ENCODE measurements around the gene ZBED2.
"Not testable (repeated sequence)": the region's sequence is repeated elsewhere in the genome, so short reads cannot be mapped to it uniquely, and the experiment has no call there.

Gene ZBED2

DNA sequence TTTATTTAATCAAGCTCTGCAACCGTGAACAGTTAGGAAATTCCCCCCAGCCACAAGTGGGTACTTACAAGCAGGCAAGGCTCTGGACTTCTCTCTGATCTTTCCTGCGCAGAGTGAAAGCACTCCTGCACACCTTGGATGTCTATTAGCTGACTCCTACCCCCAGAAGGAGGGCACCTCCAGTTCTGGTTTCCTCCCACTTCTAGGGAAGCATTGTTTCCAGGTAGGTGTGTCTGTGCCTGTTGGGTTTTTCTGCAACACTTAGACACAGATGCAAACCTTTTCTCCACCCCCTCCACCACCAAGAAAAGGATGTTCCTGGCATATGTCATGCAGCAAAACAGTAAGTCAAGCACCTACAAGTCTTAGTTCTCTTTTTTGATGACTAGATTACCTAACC is at the start of gene ZBED2:
Gene ZBED2 (minus strand): TSS at position 115 of the 400 bp plus-strand sequence. CDS start 1,145 bp downstream, outside the sequence.
- Mint-ChIP-seq H3K9me3 (no peaks in the 10 kb centered on the region), H3K4me3 (peak within 1 kb of the TSS; percentile 89), H3K4me1 (peaks cover 41% of the 10 kb centered on the region), H3K27ac (peak within 1 kb of the TSS; percentile 99), H3K36me3 (peaks cover 94% of the 10 kb centered on the region)
- ATAC-seq (peak; percentile 77), DNase-seq (ENCODE audit: low spot score in 2 of 2) (peak in 1 of 2 donors; percentile 83)

DNA sequence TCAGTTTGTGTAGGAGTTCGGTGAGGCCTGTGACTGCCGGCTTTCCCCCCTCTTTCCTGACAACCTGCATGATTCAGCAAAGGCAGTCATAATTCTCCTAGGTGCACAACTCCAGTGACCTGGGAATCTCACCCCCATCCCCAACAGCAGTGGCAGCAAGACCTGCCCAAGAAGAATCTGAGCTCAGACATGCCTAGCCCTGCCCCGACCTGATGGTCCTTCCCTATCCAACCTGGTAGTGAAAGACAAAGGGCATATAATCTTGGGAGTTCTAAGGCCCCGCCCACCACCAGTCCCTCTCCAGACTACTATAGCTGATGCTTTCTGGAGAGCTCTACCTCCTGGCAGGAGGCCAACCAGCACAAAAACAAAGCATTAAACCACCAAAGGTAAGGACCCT is 44.2 kb upstream of the ZBED2 start:
- Mint-ChIP-seq H3K36me3 (peaks cover 53% of the 10 kb centered on the region), H3K27ac (peak overlapping the region; percentile 27), H3K9me3 (peaks cover 13% of the 10 kb centered on the region), H3K4me3 (no peak overlapping the region), H3K4me1 (no peaks in the 10 kb centered on the region)
- DNase-seq (ENCODE audit: low spot score in 2 of 2) = no peak
- ATAC-seq = no peak

- ATAC-seq (no peak), DNase-seq (ENCODE audit: low spot score in 2 of 2) (no peak)
- H3K27ac Mint-ChIP-seq = no peak overlapping the region
- no peak overlapping the region for H3K4me3 Mint-ChIP-seq
- H3K36me3 Mint-ChIP-seq = peaks cover 47% of the 10 kb centered on the region
- no peaks in the 10 kb centered on the region for H3K4me1 Mint-ChIP-seq
- H3K9me3 Mint-ChIP-seq = peaks cover 3% of the 10 kb centered on the region
Observed at GRCh38 chr3:111636366-111636885, 41.3 kb upstream of the ZBED2 start.

GRCh38 chr3:111635403-111635802 is 40.3 kb upstream of the ZBED2 start:
- Mint-ChIP-seq H3K4me3 (no peak overlapping the region), H3K9me3 (no peaks in the 10 kb centered on the region), H3K4me1 (no peaks in the 10 kb centered on the region), H3K27ac (no peak overlapping the region), H3K36me3 (peaks cover 45% of the 10 kb centered on the region)
- ATAC-seq (no peak), DNase-seq (ENCODE audit: low spot score in 2 of 2) (no peak)

GRCh38 chr3:111630638-111631037 is 35.5 kb upstream of the ZBED2 start:
- not testable (repeated sequence) for H3K9me3 Mint-ChIP-seq; H3K27ac Mint-ChIP-seq; H3K4me3 Mint-ChIP-seq; ATAC-seq; DNase-seq (ENCODE audit: low spot score in 2 of 2)
- Mint-ChIP-seq H3K4me1 (peaks cover 22% of the 10 kb centered on the region), H3K36me3 (peaks cover 41% of the 10 kb centered on the region)

DNA sequence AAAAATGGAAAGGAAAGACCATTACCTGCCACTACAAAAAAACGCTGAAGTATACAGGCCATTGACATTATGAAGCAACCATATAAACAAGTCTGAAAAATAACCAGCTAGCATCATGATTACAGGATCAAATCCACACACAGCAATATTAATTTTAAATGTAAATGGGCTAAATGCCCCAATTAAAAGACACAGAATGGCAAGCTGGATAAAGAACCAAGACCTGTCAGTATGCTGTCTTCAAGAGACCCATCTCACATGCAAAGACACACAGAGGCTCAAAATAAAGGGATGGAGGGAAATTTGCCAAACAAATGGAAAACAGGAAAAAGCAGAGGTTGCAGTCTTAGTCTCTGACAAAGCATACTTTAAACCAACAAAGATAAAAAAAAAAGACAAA is 33.9 kb upstream of the ZBED2 start:
- H3K9me3 Mint-ChIP-seq; DNase-seq (ENCODE audit: low spot score in 2 of 2); ATAC-seq; H3K4me3 Mint-ChIP-seq: not testable (repeated sequence)
- Mint-ChIP-seq H3K4me1 (peaks cover 31% of the 10 kb centered on the region), H3K36me3 (peaks cover 52% of the 10 kb centered on the region), H3K27ac (peak overlapping the region; percentile 11)

DNA sequence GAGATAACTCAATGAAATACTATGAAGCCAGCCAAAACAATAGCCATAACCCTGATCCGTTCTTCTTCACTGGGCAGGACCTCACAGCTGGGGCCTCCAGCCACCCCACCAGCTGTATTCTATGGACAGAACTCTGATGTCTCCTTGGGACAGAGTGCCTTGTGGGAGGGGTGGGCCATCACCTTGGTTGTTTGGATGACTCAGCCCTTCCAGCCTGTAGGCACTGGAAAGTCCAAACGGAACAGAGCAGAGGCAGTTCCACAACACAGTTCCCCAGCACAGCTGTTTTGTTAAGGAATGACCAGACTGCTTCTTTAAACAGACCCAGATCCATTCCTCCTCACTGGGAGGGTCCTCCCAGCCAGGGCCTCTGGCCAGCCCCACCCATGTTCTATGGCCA is 31.9 kb upstream of the ZBED2 start:
- peaks cover 70% of the 10 kb centered on the region for H3K36me3 Mint-ChIP-seq
- H3K4me3 Mint-ChIP-seq = no peak overlapping the region
- ATAC-seq (no peak), DNase-seq (ENCODE audit: low spot score in 2 of 2) (no peak)
- H3K4me1 Mint-ChIP-seq = peaks cover 31% of the 10 kb centered on the region
- H3K27ac Mint-ChIP-seq = peak overlapping the region; percentile 15
- H3K9me3 Mint-ChIP-seq = peaks cover 5% of the 10 kb centered on the region

DNA sequence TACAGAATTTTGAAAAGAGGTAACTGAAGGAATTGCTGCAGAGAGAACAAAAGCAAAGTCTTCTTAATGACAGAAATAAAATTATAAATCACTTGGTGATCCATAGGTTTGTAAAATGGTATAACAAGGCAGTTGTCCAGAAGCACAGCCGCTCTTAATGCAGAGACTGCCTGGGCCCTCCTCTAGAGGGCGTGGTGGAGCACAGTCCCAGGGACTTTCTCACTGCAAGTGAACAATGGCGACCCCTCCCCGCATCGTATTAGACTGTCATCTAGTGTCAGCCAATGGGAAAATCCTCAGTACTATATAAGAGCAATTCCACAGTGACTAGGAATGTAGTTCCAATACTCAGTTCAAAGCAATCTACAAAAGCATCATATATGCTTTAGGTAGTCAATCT is 26.4 kb upstream of the ZBED2 start:
- ATAC-seq (no peak), DNase-seq (ENCODE audit: low spot score in 2 of 2) (no peak)
- peaks cover 44% of the 10 kb centered on the region for H3K4me1 Mint-ChIP-seq
- peaks cover 61% of the 10 kb centered on the region for H3K36me3 Mint-ChIP-seq
- no peaks in the 10 kb centered on the region for H3K9me3 Mint-ChIP-seq
- H3K27ac Mint-ChIP-seq = peak overlapping the region; percentile 4
- H3K4me3 Mint-ChIP-seq = no peak overlapping the region

DNA sequence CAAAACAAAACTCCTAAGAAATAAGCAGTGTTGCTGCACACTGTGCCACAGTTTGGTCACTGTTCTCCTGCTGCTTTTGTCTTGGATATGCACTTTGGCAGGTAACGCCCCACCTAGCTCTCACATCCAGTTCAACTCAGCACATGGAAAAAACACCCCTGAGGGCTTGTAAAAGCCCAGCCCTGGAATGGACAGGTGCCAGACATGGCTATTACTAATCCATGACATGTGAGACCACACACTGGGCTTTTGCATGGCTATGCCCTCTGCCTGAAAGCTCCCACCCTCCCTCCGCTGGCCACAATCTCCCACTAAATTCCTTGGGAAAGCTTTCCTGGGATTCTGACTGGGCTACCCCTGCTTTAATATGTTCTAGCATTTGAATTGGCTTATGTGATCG is 24.7 kb upstream of the ZBED2 start:
- no peak for ATAC-seq
- H3K4me3 Mint-ChIP-seq = no peak overlapping the region
- H3K36me3 Mint-ChIP-seq = peaks cover 61% of the 10 kb centered on the region
- DNase-seq (ENCODE audit: low spot score in 2 of 2) = no peak
- no peaks in the 10 kb centered on the region for H3K9me3 Mint-ChIP-seq
- H3K4me1 Mint-ChIP-seq = peaks cover 60% of the 10 kb centered on the region
- H3K27ac Mint-ChIP-seq = peak overlapping the region; percentile 4

DNA sequence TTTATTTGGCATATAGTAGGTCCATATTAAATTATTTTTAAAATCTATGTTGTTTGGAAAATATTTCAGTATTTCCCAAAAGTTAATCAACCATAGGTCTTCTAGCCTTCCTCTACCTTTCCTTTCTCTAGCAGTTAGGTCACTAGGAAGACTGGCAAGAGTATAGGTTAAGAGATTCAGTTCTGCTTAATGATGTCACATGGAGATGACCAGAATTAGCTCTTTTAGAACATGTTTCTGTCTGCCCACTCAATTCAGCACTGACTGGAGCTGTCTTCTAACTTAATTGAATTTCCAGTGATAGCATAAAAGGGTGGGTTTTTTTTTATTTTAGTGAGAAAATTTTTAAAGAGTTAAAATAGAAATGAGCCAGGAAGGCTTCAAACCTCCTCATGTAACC is 23.8 kb upstream of the ZBED2 start:
- peak overlapping the region; percentile 99 for H3K27ac Mint-ChIP-seq
- H3K4me1 Mint-ChIP-seq = peaks cover 61% of the 10 kb centered on the region
- H3K4me3 Mint-ChIP-seq = peak overlapping the region; percentile 72
- ATAC-seq = no peak
- peaks cover 59% of the 10 kb centered on the region for H3K36me3 Mint-ChIP-seq
- DNase-seq (ENCODE audit: low spot score in 2 of 2) = no peak
- no peaks in the 10 kb centered on the region for H3K9me3 Mint-ChIP-seq

DNA sequence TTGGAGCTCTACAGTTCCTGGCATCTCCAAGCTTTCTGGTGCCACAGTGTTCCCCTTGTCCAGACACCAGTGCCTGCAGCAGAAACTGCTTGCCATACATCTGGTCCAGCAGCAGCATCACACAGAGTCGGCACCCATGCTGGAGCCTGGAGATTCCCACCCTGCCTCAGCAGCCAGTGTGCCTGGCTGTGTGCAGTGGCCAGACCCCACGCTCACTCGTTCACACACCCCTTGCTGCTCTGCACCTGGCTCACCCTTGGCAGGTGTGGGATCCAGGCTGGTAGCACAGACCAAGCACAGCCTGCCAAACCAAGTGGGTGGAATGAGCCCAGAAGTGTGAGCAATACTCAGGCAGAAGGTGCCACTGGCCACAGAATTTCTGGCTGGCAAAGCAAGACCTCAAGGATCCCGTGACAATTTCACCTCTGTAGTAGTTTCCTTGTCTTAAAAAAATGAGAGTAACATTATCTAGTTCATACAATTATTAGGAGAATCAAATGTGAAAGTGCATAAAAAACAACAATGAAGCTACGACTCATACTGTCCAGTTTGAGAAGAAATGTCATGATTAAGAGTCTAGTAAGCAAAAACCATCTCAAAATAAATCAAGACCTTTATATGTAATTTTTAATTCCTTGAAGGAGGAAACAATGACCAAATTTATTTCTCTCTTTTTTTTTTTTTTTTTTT is 22.9 kb upstream of the ZBED2 start:
- H3K4me1 Mint-ChIP-seq = peaks cover 69% of the 10 kb centered on the region

DNA sequence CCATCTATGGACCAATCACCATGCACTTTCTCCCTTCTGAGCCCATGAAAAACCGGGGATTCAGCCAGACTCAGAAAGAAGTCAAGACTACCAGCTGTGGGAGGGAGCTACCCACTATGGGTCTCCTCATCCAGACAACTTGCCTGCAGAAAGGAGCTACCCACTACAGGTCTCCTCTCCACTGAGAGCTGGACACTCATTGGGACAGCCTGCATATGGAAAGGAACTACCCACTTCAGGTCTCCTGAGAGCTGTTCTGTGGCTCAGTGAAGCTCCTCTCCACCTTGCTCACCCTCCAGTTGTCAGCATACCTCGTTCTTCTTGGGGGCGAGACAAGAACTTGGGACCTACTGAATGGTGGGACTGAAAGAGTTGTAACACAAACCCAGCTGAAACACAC is 22.3 kb upstream of the ZBED2 start:
- Mint-ChIP-seq H3K4me1 (peaks cover 76% of the 10 kb centered on the region), H3K4me3 (peak overlapping the region; percentile 72), H3K27ac (peak overlapping the region; percentile 99), H3K9me3 (no peaks in the 10 kb centered on the region), H3K36me3 (peaks cover 57% of the 10 kb centered on the region)
- no peak for ATAC-seq
- no peak for DNase-seq (ENCODE audit: low spot score in 2 of 2)

More for the DNA sequence above, 22.9 kb upstream of the ZBED2 start:
- Mint-ChIP-seq H3K9me3 (no peaks in the 10 kb centered on the region), H3K36me3 (peaks cover 57% of the 10 kb centered on the region), H3K4me3 (peak overlapping the region; percentile 72), H3K27ac (peak overlapping the region; percentile 99)
- ATAC-seq (peak; percentile 3), DNase-seq (ENCODE audit: low spot score in 2 of 2) (no peak)

DNA sequence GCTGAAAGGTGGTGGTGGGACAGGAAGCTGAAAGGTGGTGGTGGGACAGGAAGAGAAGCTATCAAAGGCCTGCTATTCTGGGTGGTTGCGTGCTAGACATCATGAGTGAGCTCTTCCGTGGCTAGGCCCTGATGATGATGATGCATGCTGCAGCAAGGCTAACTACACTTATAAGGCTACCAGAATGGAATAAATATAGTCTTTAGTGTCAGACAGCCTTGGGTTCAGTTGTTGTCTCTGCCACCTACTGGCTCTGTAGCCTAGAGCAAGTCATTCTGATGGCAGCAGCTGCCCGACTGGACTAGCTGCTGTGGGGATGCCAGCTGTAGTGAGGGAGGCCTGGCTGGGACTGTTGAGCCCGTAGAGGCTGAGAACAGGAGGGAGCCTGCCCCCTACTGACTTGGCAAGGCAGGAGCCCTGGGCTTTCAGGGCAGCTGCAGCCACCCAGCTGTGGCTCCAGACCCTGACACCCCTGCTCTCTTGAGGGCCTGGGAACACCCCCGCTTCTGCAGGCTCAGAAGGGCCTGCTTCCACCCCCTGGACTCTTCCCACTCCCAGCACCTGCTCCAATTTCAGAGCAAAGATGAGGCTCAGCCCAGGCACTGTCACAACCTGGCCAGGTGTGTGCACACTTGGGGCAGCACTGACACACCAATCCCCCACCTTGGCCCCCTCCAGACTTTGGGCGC is 21.4 kb upstream of the ZBED2 start:
- DNase-seq (ENCODE audit: low spot score in 2 of 2) (peak; percentile 51 to 87), ATAC-seq (peak; percentile 89)
- Mint-ChIP-seq H3K27ac (peak overlapping the region; percentile 99), H3K4me1 (peaks cover 79% of the 10 kb centered on the region), H3K4me3 (peak overlapping the region; percentile 72), H3K36me3 (peaks cover 58% of the 10 kb centered on the region), H3K9me3 (no peaks in the 10 kb centered on the region)

DNA sequence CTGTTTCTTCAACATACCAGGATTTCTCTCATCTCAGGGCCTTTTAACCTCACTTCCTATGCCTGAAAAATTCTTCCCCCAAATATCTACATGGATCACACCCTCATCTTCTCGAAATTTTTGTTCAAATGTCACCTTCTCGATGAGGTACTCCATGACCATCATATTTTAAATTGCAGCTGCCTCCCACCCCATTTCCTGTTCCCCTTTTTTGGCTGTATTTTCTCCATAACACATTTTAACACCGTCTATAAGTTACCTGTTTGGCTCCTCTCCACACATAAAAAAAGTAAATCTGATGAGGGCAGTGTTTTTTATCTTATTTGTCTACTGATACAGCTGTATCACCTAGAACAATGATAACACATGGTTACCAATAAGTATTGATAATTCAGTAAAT is 20.7 kb upstream of the ZBED2 start:
- no peak for ATAC-seq
- Mint-ChIP-seq H3K9me3 (no peaks in the 10 kb centered on the region), H3K4me1 (peaks cover 85% of the 10 kb centered on the region), H3K36me3 (peaks cover 65% of the 10 kb centered on the region), H3K4me3 (peak overlapping the region; percentile 72), H3K27ac (peak overlapping the region; percentile 99)
- DNase-seq (ENCODE audit: low spot score in 2 of 2) = no peak

DNA sequence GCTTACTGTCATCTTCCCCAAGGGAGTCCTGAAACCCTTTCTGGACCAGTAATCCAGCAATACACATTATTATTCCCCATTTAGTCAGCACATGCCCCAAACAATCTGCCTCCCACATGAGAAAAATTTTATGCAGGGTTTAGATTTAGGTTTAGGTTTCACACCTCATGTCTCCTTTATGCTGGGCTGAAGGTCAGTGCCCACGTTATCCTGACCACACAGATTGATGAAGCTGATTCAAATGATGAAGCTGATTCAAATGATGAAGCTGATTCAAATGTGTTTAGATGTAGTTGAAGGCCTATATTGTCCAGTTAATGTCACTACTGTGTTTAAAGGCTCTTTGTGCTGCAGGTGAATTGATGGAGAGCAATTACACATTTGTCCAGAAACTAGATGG is 18.1 kb upstream of the ZBED2 start:
- Mint-ChIP-seq H3K4me1 (peaks cover 99% of the 10 kb centered on the region), H3K4me3 (peak overlapping the region; percentile 72), H3K9me3 (no peaks in the 10 kb centered on the region), H3K36me3 (peaks cover 91% of the 10 kb centered on the region), H3K27ac (peak overlapping the region; percentile 99)
- DNase-seq (ENCODE audit: low spot score in 2 of 2) (no peak), ATAC-seq (peak; percentile 51)

GRCh38 chr3:111610612-111611054 is 15.5 kb upstream of the ZBED2 start:
- Mint-ChIP-seq H3K9me3 (no peaks in the 10 kb centered on the region), H3K4me1 (peaks cover 98% of the 10 kb centered on the region), H3K27ac (peak overlapping the region; percentile 99), H3K4me3 (peak overlapping the region; percentile 72), H3K36me3 (peaks cover 91% of the 10 kb centered on the region)
- peak; percentile 60 for ATAC-seq
- DNase-seq (ENCODE audit: low spot score in 2 of 2) = no peak

Measured in stimulated activated effector memory CD8-positive, alpha-beta T cell treated with anti-CD3 and anti-CD28 coated beads, Interleukin-12 subunit alpha, Interleukin-12 subunit beta, amount 100 ng/mL, for 72 hours (primary cell).